Head of caudate nucleus (tissue), 42 donors: ENCODE data around the gene SOX6.

Experiments used
- DNase-seq, 42 donors: peaks; one replicate each; pipeline versions ENCODE4 v3.0.0 to v3.0.0-alpha.2; 2020 to 2021; ENCODE audit warnings: mixed read lengths in 7 of 42
- intact Hi-C: fragments of 100-400 bp; cut with DNase I; formaldehyde crosslinking; loops from one replicate; pipeline ENCODE4 v1.15.0; 2022

SOX6 gene

DNA sequence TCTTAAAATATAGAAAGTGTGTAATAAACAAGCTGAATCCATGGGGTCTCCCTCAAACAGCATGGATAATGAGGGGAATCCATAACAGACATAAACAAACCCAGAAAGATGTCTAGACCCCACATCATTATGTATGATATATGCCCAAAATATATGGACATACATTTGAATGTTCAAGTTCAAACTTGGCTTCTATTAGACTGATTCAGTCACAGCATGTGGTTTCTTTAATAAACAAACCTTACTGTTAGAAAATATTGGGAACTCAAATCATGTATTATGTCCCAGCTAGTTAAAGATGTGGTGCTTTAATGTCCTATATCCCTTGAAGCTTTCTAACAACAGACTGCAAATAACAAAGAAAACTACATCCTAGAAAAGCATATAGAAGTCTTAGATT lies 228.6 kb downstream of the SOX6 start:
- intact Hi-C loops, result no loop called here
- DNase-seq, result no peak

DNA sequence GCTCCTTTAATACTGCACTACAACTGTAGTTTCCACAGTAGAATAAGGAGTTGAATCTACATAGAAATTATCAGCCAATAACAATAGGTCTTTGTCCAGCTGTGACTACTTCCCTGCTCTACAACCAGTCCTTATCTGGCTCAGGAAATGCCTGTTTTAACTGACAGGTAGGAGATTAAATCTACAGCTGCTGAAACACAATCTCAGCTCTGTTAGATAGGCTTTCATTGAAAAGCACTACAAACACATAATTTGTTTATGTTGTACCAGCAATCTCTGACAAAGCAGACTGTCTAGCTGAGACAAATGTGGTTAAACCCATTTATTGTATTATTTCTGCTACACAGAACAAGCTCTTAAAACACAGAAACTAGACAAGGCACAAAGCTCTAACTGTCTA lies 230.0 kb downstream of the SOX6 start:
- intact Hi-C loops, result no loop called here
- DNase-seq, result no peak

DNA sequence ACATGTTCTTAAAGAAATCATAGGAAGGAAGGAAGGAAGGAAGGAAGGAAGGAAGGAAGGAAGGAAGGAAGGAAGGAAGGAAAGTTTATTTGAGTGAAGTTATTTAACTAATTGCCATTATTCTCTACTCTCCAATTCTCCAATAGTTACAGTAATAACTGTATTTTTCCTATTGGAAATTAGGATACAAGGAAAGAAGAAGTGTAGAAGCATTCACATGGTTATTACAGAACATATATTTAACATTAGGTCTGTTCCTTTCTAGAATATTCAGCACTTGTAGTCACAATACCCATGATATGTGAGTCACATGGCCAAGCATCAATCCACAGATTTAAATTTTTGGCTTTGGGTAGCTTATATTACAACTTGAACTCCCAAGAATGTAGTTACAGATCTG lies 230.6 kb downstream of the SOX6 start:
- intact Hi-C loops, result no loop called here
- no peak for DNase-seq

DNA sequence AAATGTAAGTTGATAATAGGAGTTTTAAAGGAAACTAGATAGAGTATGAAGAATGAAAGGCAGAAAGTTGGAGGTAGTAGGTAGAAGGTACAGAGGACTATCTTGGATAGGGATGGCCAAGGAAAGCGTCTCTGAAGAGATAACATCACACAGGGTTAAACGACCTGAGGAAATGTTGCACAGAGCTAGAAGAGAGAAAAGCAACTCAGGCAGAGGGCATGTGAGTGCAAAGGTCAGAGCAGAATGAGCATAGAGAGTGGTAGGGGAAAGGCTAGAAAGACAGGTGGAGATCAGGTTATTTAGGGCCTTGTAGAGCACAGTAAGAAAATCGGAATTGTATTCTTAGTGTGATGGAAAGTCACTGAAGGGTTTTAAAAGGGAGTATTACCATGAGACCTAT lies 232.0 kb downstream of the SOX6 start:
- intact Hi-C loops, result no loop called here
- DNase-seq, result no peak

DNA sequence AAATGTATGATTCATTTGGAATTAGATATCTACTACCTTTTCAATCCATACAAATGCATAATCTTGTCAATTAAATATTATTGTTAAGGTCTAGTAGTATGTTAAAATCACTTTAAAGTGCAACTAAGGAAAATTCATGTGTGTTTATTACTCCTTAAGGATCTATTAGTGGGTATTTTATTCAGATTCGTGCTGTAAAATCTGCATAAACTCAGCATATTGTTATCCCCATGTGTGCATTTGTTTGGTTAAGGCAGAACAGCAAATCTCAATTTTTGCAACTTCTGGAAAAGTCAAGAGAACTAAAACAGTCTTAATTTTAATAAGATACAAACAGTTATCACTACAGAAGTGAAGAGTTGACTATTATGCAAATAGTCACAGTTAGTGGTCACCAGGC lies 234.5 kb downstream of the SOX6 start:
- DNase-seq, result no peak
- intact Hi-C loops, result no loop called here

DNA sequence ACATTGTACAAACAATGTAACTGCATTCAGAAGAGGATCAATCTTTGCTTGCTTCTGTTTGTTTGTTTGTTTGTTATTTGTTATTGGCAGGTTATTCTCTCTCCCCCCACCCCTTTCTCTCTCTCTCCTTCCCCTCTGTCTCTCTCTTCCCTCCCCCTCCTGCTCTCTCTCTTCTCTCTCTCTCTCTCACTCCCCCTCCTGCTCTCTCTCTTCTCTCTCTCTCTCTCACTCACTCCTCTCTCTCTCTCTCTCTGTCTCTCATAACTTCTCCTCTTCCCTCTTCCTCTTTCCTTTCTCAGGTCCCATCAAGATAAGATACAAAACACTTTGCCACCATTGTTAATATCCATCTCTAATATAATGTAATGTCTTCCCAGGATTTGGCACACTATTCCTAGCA lies 236.3 kb downstream of the SOX6 start:
- no peak for DNase-seq
- intact Hi-C loops, result no loop called here

DNA sequence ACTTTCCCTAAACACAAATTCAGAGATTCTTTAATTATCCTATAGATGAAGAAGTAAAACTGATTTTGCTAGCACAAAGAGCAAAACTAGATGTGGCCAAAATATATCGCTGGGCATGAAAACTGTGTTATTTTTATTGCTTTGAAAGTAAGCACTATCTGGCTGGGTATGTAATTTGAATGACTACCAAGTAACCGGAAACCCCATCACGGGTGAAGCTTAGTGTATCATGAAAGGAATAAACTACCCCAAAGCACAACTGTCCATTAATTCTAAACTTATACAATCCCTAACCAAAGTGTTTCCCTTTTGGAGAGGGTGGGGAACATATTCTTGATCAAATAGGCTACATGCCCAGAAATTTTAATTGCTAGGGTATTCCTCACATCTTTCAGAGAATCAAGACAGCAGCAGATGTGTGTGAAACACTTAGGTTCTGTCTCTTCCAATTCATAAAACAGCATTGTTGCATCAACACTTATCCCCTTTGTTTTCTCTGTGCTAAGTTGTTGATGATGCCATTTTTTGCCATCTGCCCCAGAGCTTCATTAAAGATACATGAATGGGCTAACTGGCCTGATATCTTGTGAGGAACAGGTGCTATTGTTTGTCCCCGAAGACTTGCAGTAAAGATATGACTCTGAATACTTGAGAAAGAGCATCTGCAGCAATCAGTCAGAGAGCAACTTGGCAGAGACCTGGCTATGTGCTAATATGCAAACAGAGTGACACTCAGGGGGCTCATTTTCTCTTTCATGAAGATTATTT lies 238.2 kb downstream of the SOX6 start:
- DNase-seq, result peak in 1 of 42 donors; percentile 12
- intact Hi-C loops, result no loop called here

DNA sequence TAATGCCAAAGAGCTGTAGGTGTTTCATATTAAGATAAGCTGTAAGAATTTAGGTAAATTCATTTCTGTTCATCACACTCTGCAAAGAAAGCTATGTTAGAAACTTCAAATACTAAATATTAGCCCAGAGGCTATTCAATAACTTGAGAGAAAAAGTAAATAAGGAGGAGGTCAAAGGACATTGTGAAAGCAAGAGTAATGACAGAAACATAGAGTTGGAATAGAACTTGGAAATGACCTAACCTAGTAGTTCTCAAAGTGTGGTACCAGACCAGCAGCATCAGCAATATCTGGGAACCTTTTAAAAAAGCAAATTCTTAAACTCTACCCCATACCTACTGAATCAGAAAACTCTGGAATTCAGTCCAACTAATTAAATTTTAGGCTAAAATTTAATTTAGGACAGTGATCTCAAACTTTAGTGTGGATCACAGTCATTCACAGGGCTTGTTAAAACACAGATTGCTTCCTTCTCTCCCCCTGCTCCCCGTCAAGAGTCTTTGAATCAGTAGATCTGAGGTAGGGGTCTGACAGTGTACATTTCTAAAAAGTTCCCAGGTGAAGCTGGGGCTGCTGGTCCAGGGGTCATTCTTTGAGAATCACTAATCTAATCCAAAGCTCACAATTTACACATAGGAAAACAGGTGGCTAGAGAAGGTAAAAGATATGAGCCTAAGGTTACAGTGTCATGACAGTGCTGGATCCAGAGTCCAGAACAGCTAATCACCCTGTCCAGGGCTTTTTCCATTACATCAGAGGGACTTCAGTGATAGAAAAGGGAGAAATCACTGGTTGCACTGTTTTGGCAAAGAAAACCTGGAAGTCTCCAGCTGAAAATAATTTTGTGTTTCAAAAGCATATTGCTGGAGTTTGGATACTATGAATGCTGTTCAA lies 241.1 kb downstream of the SOX6 start:
- no peak for DNase-seq
- intact Hi-C loops, result no loop called here

DNA sequence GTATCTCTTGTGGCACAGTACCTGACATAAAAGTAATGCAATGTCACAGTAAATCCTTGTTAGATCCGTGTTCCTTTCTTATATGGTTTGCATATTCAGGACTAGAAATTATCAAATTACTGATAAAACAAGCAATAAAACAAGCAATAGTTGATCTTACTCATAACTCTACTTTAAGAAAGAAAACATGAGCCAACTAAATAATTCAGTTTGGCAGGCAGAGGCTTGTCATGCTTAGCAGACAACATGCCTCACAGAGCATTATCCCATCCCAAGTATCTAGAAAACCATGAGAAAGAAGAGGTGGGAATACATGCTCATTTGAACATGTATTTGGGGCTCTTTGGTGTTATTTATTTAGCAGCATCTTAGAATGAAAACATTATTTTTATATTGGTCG lies 241.9 kb downstream of the SOX6 start:
- DNase-seq, result no peak
- intact Hi-C loops, result no loop called here

DNA sequence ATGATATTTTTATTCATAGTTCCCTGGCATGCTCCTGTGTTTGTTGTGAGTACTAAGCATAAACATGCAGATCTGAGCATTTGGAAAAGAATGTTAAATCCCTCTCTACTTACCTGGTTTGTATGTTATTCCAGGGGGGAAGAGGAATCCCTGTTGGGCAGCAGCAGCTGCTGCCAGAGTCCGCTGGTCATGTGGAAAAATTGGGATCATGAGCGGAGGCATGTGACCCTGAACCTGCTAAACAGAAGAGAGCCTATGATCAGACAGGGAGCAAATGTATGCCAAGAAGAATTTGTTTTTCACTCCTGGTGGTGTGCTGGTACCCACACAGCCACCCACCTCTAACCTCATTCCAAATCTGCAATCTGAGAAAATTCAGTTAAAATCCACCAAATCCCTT lies 244.7 kb downstream of the SOX6 start:
- peak in 20 of 42 donors; percentile 2 to 45 (median 18) for DNase-seq
- intact Hi-C loops, result no loop called here

DNA sequence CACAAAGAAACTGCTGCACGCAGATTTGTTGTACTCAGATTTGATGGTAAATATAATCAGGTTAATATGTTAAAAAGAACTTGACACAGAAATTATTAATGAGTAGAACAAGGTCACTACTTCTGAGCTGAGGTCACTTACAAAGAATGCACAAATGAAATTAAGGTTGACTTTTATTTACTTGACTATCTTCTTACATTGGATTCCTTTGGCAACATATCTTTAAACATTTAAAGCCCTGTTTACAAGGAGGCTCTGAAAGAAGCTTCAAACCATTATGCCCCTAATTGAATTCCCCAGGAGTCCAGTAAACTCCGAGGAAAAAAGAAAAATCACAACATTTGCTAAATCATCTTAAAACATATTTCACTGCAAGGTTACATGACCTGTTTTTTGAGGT lies 245.5 kb downstream of the SOX6 start:
- intact Hi-C loops, result no loop called here
- DNase-seq, result no peak

DNA sequence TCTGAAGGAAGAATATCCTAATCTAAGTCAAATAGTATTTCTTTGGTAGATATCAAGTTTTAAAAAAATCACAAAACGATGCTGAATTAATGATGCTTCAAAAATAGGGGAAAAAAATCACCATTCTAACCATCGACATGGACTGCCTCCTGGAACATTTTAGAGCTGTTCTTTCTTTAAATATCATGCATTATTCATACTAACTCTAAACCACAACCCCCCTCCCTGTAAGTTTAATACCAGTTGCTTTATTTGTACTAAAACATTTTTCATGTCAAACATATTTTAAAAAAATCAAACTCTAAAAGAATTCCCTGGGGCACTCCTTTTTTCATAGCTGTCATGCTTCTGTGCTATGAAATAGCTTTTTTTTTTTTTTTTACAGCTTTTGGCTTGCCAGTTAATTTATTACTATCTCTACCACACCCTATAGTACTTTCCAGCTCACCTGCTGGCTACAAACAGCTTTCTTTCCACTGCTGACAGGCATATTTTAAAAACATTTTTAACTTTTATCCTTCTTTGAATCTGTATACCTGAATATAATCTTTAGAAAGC lies 256.9 kb downstream of the SOX6 start:
- intact Hi-C loops, result no loop called here
- DNase-seq, result no peak

DNA sequence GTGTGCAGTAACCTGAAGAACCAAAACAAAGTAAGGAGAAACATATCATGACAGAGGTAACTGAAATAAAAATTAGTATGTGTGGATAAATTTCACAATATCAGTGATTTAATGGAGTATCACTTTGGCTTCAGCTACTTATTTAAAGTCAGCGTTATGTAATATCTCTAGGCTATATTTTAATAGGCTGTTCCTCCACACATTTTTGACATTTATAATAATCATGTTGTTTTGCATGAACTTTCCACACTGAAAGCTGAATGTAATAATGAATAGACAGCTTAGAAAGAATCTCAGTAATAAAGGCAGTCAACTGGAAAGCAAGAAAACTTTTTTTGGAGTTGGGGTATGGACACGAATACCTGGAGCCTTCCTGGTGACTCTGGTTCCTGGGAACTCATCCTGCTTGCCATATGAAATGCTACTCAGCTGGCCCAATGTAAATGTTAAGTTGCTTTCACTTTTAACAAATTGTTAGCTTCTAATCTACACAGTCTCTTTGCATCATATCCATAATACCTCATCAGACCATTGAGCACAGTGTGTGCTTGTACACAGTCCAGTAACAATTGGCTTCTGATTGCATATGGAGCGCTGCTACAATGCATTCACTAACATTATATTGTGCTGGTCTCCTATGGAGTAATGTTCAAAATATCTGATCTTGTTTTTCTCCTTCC lies 257.7 kb downstream of the SOX6 start:
- intact Hi-C loops, result no loop called here
- no peak for DNase-seq

DNA sequence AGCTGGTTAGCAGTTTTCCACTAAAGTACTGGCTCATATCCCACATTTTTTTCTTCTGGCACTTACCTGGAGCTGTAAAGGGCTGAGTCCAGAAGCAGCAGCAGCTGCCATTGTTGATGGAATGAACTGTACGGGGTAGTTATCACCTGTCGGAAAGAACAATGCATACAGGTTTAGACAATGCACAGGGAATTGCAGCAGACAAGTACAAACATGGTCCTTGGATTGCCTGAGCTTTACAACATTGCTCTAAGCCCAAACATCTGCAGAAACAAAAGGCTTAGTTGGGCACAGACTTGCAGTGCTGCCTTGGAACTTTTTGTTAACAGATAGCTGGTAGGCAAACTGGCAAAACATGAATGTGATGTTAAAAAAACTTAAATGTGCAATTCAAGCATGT lies 258.8 kb downstream of the SOX6 start:
- no peak for DNase-seq
- intact Hi-C loops, result no loop called here

DNA sequence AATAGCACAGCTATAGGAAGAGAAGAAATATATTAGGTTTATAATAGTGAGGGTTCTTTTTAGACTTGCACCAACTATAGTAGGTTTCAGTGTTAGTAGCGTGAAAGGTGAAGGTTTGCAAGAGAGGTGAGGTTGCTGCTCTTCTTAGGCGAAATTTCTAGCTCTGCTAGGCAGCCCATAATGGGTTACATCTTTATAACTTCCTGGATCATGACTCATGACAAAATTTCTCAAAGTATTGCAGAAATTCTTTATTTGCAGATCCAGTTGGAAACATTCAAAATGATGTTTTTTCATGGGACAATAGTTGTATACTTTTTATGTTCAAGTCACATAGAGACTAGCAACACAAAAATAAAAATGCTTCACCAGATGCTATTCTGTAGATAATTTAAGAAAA lies 260.0 kb downstream of the SOX6 start:
- intact Hi-C loops, result no loop called here
- DNase-seq, result no peak

DNA sequence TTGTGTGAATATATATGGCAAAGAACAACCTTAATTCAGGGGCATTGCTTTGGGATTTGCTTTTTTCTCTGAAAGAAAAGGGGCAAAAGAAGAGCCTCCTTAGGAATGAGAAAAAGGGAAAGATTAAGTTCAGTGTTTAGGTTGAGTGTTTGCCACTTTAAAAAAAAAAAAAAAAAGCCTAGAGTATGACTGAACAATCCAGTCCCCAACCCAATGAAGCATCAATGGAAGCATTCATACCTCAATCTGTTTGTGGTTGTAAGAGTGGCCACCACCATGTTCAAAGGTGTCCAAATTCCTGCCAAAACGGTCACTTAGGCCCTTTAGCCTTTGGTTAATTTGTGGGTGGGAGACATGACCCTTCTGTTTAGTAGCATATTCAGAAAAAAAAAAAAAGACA lies 260.6 kb downstream of the SOX6 start:
- intact Hi-C loops, result no loop called here
- DNase-seq, result no peak

DNA sequence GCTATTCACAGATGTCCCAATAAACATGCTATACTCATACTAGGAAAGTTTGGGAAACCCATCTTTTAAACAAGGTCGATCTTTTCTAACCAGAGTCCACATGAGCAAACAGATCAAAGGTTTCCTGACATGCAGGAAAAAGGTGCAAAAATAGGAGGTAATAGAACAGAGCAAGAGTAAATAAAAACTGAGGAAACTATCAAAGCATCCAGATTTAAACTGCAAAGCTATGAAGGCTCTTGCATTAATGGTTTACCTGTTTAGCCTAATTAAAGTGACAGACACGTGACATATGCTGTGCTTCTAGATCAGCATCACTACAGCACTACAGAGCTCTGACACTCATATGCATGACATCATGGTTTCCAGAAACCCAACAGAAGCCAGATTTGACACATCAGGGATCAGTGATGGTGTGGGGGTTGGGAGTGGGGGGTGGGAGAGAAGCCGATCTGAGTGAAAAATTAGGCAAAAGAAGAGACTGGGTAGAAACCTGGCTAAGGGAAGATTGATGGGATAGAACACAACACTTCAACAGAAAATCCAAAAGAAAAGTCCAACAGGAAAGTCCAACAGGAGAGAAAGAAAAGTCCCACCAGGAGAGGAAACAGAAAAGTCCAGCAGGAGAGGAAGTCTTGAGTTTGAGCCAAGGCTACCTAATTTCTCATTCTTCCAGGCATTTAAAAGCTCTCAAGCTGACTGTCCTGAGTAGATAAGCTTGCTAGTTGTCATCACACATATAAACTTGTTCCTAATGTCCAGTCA lies 262.3 kb downstream of the SOX6 start:
- intact Hi-C loops, result no loop called here
- DNase-seq, result no peak

DNA sequence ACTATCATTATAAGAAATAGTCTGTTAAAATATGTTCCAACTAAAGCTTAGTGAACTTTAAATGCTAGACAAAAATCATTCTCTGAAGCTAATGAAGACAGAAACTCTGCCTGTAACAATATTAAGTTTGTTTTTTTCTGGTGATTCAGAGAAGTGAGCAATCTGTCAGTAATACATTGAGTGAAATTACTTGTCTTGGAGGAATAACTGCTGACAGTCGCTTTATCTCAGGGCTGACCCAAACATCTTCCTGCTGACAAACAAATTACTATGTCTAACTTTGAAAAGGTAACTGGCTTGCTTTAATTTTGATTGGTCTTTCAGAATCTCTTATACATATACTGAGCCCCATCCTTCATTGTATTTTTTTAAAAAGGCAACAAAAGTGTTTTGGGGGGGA lies 264.5 kb downstream of the SOX6 start:
- no peak for DNase-seq
- intact Hi-C loops, result no loop called here

DNA sequence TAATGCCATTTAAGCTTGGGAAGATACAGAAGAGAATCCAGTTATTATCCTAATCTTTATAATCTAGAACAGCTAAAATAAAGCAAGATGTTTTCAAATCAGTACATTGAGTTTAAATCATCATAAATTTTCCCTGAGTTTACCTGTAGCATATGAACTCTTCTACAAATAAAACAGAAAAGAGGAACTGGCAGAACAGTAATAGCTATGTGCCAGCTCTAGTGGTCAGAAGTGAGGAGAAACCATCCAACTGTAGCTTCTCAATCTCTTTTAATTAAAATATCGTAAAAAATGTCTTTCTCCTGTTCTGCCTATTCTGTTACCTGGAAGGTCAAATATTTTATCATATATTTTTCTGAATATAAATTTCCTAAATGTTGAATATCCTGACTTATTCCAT lies 266.9 kb downstream of the SOX6 start:
- intact Hi-C loops, result no loop called here

More for the DNA sequence above, 266.9 kb downstream of the SOX6 start:
- DNase-seq, result no peak
